H1 (cell line): Measurements from ENCODE around the gene CCR8. TPM values are rescaled to one million over a fixed set of nuclear protein-coding genes. Genes with fewer than 3 reads are reported as not detected.
"Not testable (repeated sequence)": the region's sequence is repeated elsewhere in the genome, so short reads cannot be mapped to it uniquely, and the experiment has no call there.

Experiments
- CTCF ChIA-PET: fragments of 300-600 bp; sonication (Branson Sonifier 250); formaldehyde crosslinking; loops from one replicate; lab custom pipeline; 2021; ENCODE audit not compliant: partially characterized antibody; lab: Charles Lee
- POLR2A ChIA-PET: fragments of 300-600 bp; sonication (Branson Sonifier 250); formaldehyde crosslinking; loops from one replicate; lab custom pipeline; 2021; ENCODE audit warnings: inconsistent platforms; ENCODE audit not compliant: partially characterized antibody; lab: Charles Lee
- DNase-seq, 2 experiments: peaks; one replicate each; pipeline versions ENCODE4 v3.0.0 to v3.0.0-alpha.2; 2010 to 2022; ENCODE audit warnings: low spot score in 2 of 2, low read depth in 1 of 2, mixed read lengths in 1 of 2
- FAIRE-seq: peaks from 2 replicates; lab custom pipeline; 2011; peaks lifted over from hg19 to GRCh38; lab: Jason Lieb, UNC
- H2AFZ ChIP-seq: 2 replicates; pipeline ENCODE4 v1.8.1; 2012; ENCODE audit warnings: low read length, inconsistent platforms
- H2AK5ac ChIP-seq: 2 replicates; pipeline ENCODE4 v1.6.1; 2013; ENCODE audit warnings: low read depth, low read length
- H2BK120ac ChIP-seq: replicated peaks from 2 replicates; pipeline ENCODE3; 2013; ENCODE audit warnings: low read depth, low read length, inconsistent platforms
- H2BK12ac ChIP-seq: 2 replicates; pipeline ENCODE4 v1.6.1; 2013; ENCODE audit warnings: low read depth, low read length
- H2BK15ac ChIP-seq: 2 replicates; pipeline ENCODE4 v1.6.1; 2013; ENCODE audit warnings: low read length
- H2BK20ac ChIP-seq: 2 replicates; pipeline ENCODE4 v1.6.1; 2013; ENCODE audit warnings: low read length
- H2BK5ac ChIP-seq: 2 replicates; pipeline ENCODE4 v1.6.1; 2013; ENCODE audit warnings: low read depth, low read length
- H3K14ac ChIP-seq: 2 replicates; pipeline ENCODE4 v1.6.1; 2013; ENCODE audit warnings: inconsistent platforms; ENCODE audit not compliant: insufficient read length
- H3K18ac ChIP-seq: 2 replicates; pipeline ENCODE4 v1.6.1; 2013; ENCODE audit warnings: low read length; ENCODE audit errors: extremely low read depth
- H3K23ac ChIP-seq: 2 replicates; pipeline ENCODE4 v1.6.1; 2013; ENCODE audit warnings: inconsistent platforms; ENCODE audit not compliant: insufficient read length
- H3K23me2 ChIP-seq: 2 replicates; pipeline ENCODE4 v1.6.1; 2013; ENCODE audit warnings: low read depth, low read length
- H3K27ac ChIP-seq: 2 replicates; pipeline ENCODE4 v1.6.1; 2011; ENCODE audit warnings: low read depth, low read length, inconsistent platforms
- H3K27me3 ChIP-seq, 4 experiments: replicated peaks in 1 of 4; 1 replicate in 1 of 4; 2 replicates in 3 of 4; pipeline versions ENCODE4 v1.6.1 to v1.8.1; 2011 to 2013; ENCODE audit warnings: low read length in 3 of 4, mild to moderate bottlenecking in 3 of 4, inconsistent platforms in 2 of 4, mixed read lengths in 2 of 4, moderate library complexity in 1 of 4; ENCODE audit not compliant: control insufficient read depth in 3 of 4, insufficient read depth in 3 of 4; ENCODE audit errors: extremely low read depth in 1 of 4
- H3K36me3 ChIP-seq, 4 experiments: 2 replicates each; pipeline versions ENCODE4 v1.6.1 to v1.8.1; 2011 to 2013; ENCODE audit warnings: mild to moderate bottlenecking in 4 of 4, low read length in 3 of 4, moderate library complexity in 2 of 4, control low read depth in 1 of 4, inconsistent platforms in 1 of 4; ENCODE audit not compliant: insufficient read depth in 4 of 4, control insufficient read depth in 2 of 4
- H3K4ac ChIP-seq: replicated peaks from 2 replicates; pipeline ENCODE3; 2013; ENCODE audit warnings: low read length, low read depth, mixed read lengths, inconsistent platforms; ENCODE audit not compliant: insufficient read length
- H3K4me1 ChIP-seq, 4 experiments: replicated peaks in 1 of 4; 1 replicate in 1 of 4; 2 replicates in 3 of 4; pipeline versions ENCODE4 v1.6.1 to v1.8.1; 2011 to 2013; ENCODE audit warnings: low read length in 3 of 4, inconsistent platforms in 2 of 4, mixed read lengths in 1 of 4; ENCODE audit not compliant: insufficient read depth in 4 of 4, control insufficient read depth in 3 of 4
- H3K4me2 ChIP-seq, 2 experiments: 2 replicates each; pipeline versions ENCODE4 v1.6.1 to v1.8.1; 2011 to 2013; ENCODE audit warnings: low read depth in 2 of 2, low read length in 2 of 2, control low read depth in 1 of 2, inconsistent platforms in 1 of 2, mild to moderate bottlenecking in 1 of 2; ENCODE audit not compliant: insufficient read depth in 1 of 2
- H3K4me3 ChIP-seq, 4 experiments: fragments of 200-600, 300-600 bp in 1 of 4; sonication (generic), shearing (Covaris generic), sonication (Bioruptor Twin) in 1 of 4; 2 replicates each; pipeline versions ENCODE4 v1.5.1 to v1.8.1; 2011 to 2016; ENCODE audit warnings: low read length in 4 of 4, low read depth in 3 of 4, control low read depth in 2 of 4, inconsistent platforms in 2 of 4, mild to moderate bottlenecking in 2 of 4, mixed read lengths in 1 of 4, moderate library complexity in 1 of 4; ENCODE audit not compliant: insufficient read depth in 2 of 4; ENCODE audit errors: extremely low read depth in 1 of 4
- H3K56ac ChIP-seq: replicated peaks from 2 replicates; pipeline ENCODE3; 2013; ENCODE audit warnings: low read depth, mild to moderate bottlenecking, mixed read lengths, low read length, inconsistent platforms; ENCODE audit not compliant: insufficient read length
- H3K79me1 ChIP-seq: 2 replicates; pipeline ENCODE4 v1.6.1; 2013; ENCODE audit warnings: low read depth, low read length, control low read depth
- H3K79me2 ChIP-seq, 2 experiments: 2 replicates each; pipeline versions ENCODE4 v1.6.1 to v1.8.1; 2012 to 2013; ENCODE audit warnings: low read length in 2 of 2, mild to moderate bottlenecking in 2 of 2, inconsistent platforms in 1 of 2; ENCODE audit not compliant: insufficient read depth in 2 of 2, control insufficient read depth in 1 of 2
- H3K9ac ChIP-seq, 4 experiments: replicated peaks in 1 of 4; 1 replicate in 1 of 4; 2 replicates in 3 of 4; pipeline versions ENCODE4 v1.6.1 to v1.8.1; 2011 to 2013; ENCODE audit warnings: low read depth in 3 of 4, low read length in 3 of 4, control low read depth in 2 of 4, mild to moderate bottlenecking in 2 of 4, moderate library complexity in 2 of 4, inconsistent platforms in 1 of 4; ENCODE audit errors: extremely low read depth in 1 of 4
- H3K9me3 ChIP-seq, 2 experiments: 2 replicates each; pipeline versions ENCODE4 v1.6.1 to v1.8.1; 2012 to 2013; ENCODE audit warnings: mild to moderate bottlenecking in 2 of 2, moderate library complexity in 2 of 2, control low read depth in 1 of 2, inconsistent platforms in 1 of 2, low read depth in 1 of 2, low read length in 1 of 2, mixed read lengths in 1 of 2; ENCODE audit not compliant: insufficient read depth in 2 of 2
- H4K20me1 ChIP-seq, 2 experiments: replicated peaks in 1 of 2; 2 replicates each; pipeline versions ENCODE3 to v1.8.1; 2011 to 2013; ENCODE audit warnings: inconsistent platforms in 2 of 2, low read length in 2 of 2, mild to moderate bottlenecking in 1 of 2; ENCODE audit not compliant: insufficient read depth in 2 of 2, control insufficient read depth in 1 of 2
- H4K5ac ChIP-seq: 2 replicates; pipeline ENCODE4 v1.6.1; 2013; ENCODE audit warnings: low read length, low read depth, mixed read lengths, inconsistent platforms; ENCODE audit not compliant: insufficient read length
- H4K8ac ChIP-seq: 2 replicates; pipeline ENCODE4 v1.8.0; 2013; ENCODE audit warnings: mild to moderate bottlenecking, moderate library complexity, low read length, inconsistent platforms; ENCODE audit not compliant: insufficient read depth; ENCODE audit errors: extremely low read depth
- H4K91ac ChIP-seq: replicated peaks from 2 replicates; pipeline ENCODE3; 2013; ENCODE audit warnings: low read length, mixed read lengths, inconsistent platforms; ENCODE audit not compliant: insufficient read length
- WGBS, 2 experiments: shearing (Covaris generic) in 1 of 2; methylation state at CpG; one replicate each; pipeline versions ENCODE4 v1.1.6 to v1.1.7; 2013 to 2015; ENCODE audit warnings: low lambda C conversion rate in 2 of 2, mixed read lengths in 2 of 2, inconsistent platforms in 1 of 2, low coverage in 1 of 2, missing lambda C conversion rate in 1 of 2; ENCODE audit not compliant: insufficient replicate concordance in 2 of 2, insufficient coverage in 1 of 2, insufficient read length in 1 of 2; ENCODE audit errors: extremely low coverage in 1 of 2, missing lambda C conversion rate in 1 of 2; 5-methylcytosine and 5-hydroxymethylcytosine counted together
- polyA plus RNA-seq, 7 experiments: library from polyadenylated mRNA; depleted of rRNA in 3 of 7; stranded (reverse) in 5 of 7; unstranded in 2 of 7; fragments of >200 nt in 5 of 7; fragments of 200-250 nt in 2 of 7; gene quantifications; 1 replicate in 5 of 7; 2 replicates in 1 of 7; 4 replicates in 1 of 7; pipeline versions ENCODE4 v1.2.1 to v1.2.3, GENCODE V29; 2011 to 2013; ENCODE audit warnings: missing spikeins in 2 of 7, mixed read lengths in 2 of 7
- total RNA-seq: library from RNA; stranded (reverse); fragmentation: NEBNext Ultra II Directional; extraction: Animal tissue kit (Norgen Biotek cat#: 25700); gene quantifications from 2 replicates; pipeline ENCODE4 v1.2.1, GENCODE V29; 2021

The CCR8 gene
- total and polyA plus RNA-seq, 2 of the 8 experiments (the other 6 are each of a cell fraction or from before 2014, with no cell fraction given) = 0.35 TPM; not detected in 1

GRCh38 chr3:39322209-39322715 lies 7.2 kb upstream of the CCR8 start:
- H3K79me2 ChIP-seq, H3K36me3 ChIP-seq, H3K23ac ChIP-seq, H4K20me1 ChIP-seq, H4K91ac ChIP-seq, H2BK15ac ChIP-seq, H3K18ac ChIP-seq, H3K23me2 ChIP-seq, H4K8ac ChIP-seq, H3K9ac ChIP-seq, H3K4me2 ChIP-seq, H2AFZ ChIP-seq, DNase-seq, H3K27ac ChIP-seq, H3K79me1 ChIP-seq, H2BK12ac ChIP-seq, H3K27me3 ChIP-seq, FAIRE-seq, H3K9me3 ChIP-seq, H3K4ac ChIP-seq, H2BK120ac ChIP-seq, H3K4me1 ChIP-seq, H2AK5ac ChIP-seq, H3K56ac ChIP-seq, H4K5ac ChIP-seq, H3K14ac ChIP-seq, H3K4me3 ChIP-seq, H2BK20ac ChIP-seq, H2BK5ac ChIP-seq: not testable (repeated sequence)
- CTCF ChIA-PET = interaction anchor here (0.7 to 2.1 kb wide), 4 partner anchors 16 to 34 kb away, joined by 3 to 8 read pairs (median 4); no protein-coding TSS in a partner anchor
- 94% methylated on average over 2 of the region's 3 CpGs; no CpG with 5 or more reads in 1 of the 2 experiments for WGBS, 2 experiments
- POLR2A ChIA-PET = interaction anchor here (1.2 kb wide), 1 partner anchor 32 kb away, joined by 3 read pairs; no protein-coding TSS in a partner anchor
